Ectodermal cell (in vitro differentiated cells): ENCODE results near the gene DESI1.

ENCODE experiments used
- H3K27ac ChIP-seq: 2 replicates; pipeline ENCODE4 v1.7.0; 2013; ENCODE audit warnings: mild to moderate bottlenecking, low read depth, low read length; ENCODE audit not compliant: insufficient read depth, poor library complexity, severe bottlenecking
- H3K27me3 ChIP-seq: 2 replicates; pipeline ENCODE4 v1.7.0; 2013; ENCODE audit warnings: mild to moderate bottlenecking, low read length; ENCODE audit not compliant: insufficient read depth, control insufficient read depth, poor library complexity, severe bottlenecking
- H3K36me3 ChIP-seq: one replicate; pipeline ENCODE4 v1.7.0; 2013; ENCODE audit warnings: low read length; ENCODE audit not compliant: control insufficient read depth, insufficient read depth
- H3K4me1 ChIP-seq: one replicate; pipeline ENCODE4 v1.7.0; 2013; ENCODE audit warnings: low read length; ENCODE audit not compliant: control insufficient read depth, insufficient read depth
- H3K4me3 ChIP-seq: 2 replicates; pipeline ENCODE4 v1.7.0; 2013; ENCODE audit warnings: low read depth, low read length, control low read depth; ENCODE audit not compliant: insufficient read depth
- H3K9me3 ChIP-seq: 2 replicates; pipeline ENCODE4 v1.7.0; 2013; ENCODE audit warnings: mild to moderate bottlenecking, low read length, moderate library complexity; ENCODE audit not compliant: control insufficient read depth
- WGBS, 2 experiments: methylation state at CpG; one replicate each; pipeline ENCODE4 v1.1.7; 2013; ENCODE audit warnings: missing lambda C conversion rate in 2 of 2; 5-methylcytosine and 5-hydroxymethylcytosine counted together

Gene DESI1

GRCh38 chr22:41657709-41658108 is 36.9 kb upstream of the DESI1 start:
- no peaks in the 10 kb centered on the region for H3K9me3 ChIP-seq
- 95 to 96% methylated on average over 6 of the region's 6 CpGs for WGBS, 2 experiments
- no peaks in the 10 kb centered on the region for H3K4me1 ChIP-seq
- no peak overlapping the region for H3K27ac ChIP-seq
- H3K27me3 ChIP-seq, result no peaks in the 10 kb centered on the region
- H3K36me3 ChIP-seq, result peaks cover 79% of the 10 kb centered on the region
- no peak overlapping the region for H3K4me3 ChIP-seq

GRCh38 chr22:41656556-41656955 is 35.7 kb upstream of the DESI1 start:
- 93 to 97% methylated on average over 5 of the region's 5 CpGs for WGBS, 2 experiments
- no peaks in the 10 kb centered on the region for H3K27me3 ChIP-seq
- H3K36me3 ChIP-seq, result peaks cover 72% of the 10 kb centered on the region
- no peaks in the 10 kb centered on the region for H3K9me3 ChIP-seq
- H3K4me1 ChIP-seq, result no peaks in the 10 kb centered on the region
- no peak overlapping the region for H3K27ac ChIP-seq
- no peak overlapping the region for H3K4me3 ChIP-seq

DNA sequence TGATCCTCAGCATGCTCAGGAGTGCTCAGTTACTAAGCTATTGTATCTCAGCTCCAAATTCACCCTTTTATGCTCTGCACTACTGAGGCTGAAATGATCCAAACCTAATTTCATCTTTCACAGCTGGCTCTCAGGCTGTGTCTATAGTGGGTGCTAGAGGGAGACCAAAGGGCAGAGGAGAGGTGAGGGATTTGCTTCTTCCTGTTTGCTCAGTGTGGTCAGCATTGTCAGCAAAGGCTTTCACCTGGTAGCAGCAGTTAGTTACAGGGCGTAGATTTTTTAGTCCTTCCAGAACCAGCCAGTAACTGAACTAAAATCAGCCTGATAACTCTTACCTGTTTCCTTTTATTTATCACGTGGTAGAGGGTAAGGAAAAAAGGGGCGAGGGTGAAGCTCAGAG is 33.5 kb upstream of the DESI1 start:
- Histone ChIP-seq H3K27ac (no peak overlapping the region), H3K27me3 (no peaks in the 10 kb centered on the region), H3K36me3 (peaks cover 65% of the 10 kb centered on the region), H3K4me1 (no peaks in the 10 kb centered on the region), H3K9me3 (no peaks in the 10 kb centered on the region), H3K4me3 (no peak overlapping the region)
- 96 to 98% methylated on average over 3 of the region's 3 CpGs for WGBS, 2 experiments

DNA sequence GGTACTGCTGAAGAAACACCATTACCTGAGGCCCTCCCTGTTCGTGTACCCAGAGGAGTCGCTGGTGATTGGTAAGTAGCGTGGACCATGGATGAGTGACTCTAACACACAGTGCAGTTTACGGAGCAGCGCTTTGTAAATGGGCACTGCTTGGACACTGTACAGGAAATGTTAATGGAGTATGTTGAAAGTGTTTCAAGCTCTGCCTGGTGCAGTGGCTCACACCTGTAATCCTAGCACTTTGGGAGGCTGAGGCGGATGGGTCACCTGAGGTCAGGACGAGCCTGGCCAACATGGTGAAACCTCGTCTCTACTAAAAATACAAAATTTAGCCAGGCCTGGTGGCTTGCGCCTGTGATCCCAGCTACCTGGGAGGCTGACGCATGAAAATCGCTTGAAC is 30.0 kb upstream of the DESI1 start:
- Histone ChIP-seq H3K27me3 (no peaks in the 10 kb centered on the region), H3K4me3 (no peak overlapping the region), H3K4me1 (no peaks in the 10 kb centered on the region), H3K9me3 (no peaks in the 10 kb centered on the region), H3K36me3 (peaks cover 54% of the 10 kb centered on the region), H3K27ac (no peak overlapping the region)
- WGBS, 2 experiments, result 96 to 97% methylated on average over 11 of the region's 11 CpGs

DNA sequence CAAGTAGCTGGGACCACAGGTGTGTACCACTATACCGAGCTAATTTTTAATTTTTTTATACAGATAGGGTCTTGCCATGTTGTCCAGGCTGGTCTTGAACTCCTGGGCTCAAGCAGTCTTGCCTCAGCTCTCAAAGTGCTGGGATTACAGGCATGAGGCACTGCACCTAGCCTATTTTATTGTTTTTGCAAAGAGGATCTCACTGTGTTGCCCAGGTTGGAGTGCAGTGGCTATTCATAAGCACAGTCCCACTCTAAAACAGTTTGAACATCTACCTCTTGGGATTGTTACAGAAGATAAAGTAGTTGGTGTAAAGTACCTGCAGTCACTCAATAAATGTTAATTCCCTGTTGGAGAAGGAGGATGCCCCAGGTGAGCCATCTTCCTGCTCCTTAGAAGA is 29.4 kb upstream of the DESI1 start:
- Histone ChIP-seq H3K27me3 (no peaks in the 10 kb centered on the region), H3K4me1 (no peaks in the 10 kb centered on the region), H3K4me3 (no peak overlapping the region), H3K9me3 (no peaks in the 10 kb centered on the region), H3K36me3 (peaks cover 54% of the 10 kb centered on the region), H3K27ac (no peak overlapping the region)
- WGBS, 2 experiments, result 76 to 97% methylated on average over 1 of the region's 1 CpG

DNA sequence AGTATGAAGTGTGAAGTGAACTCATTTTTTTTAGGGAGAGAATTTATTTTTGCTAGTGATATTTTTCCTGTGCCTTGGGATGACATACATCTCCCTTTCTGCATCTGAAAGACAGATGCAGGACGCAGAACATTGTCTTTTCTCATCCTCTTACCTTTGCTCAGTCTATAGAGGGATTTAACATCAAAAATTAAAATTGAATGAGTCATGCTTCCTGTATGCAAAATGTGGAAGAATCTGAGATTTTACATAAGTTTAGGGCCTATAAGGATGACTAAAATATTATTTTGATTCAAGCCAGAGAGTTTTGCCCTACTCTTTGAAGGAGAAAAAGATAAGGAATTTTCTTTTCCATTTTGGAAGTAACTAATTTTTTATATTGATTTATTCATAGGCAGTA is 27.6 kb upstream of the DESI1 start:
- Histone ChIP-seq H3K4me3 (no peak overlapping the region), H3K36me3 (peaks cover 42% of the 10 kb centered on the region), H3K9me3 (no peaks in the 10 kb centered on the region), H3K27ac (no peak overlapping the region), H3K27me3 (no peaks in the 10 kb centered on the region), H3K4me1 (no peaks in the 10 kb centered on the region)
- WGBS, 2 experiments, result 100% methylated on average over 1 of the region's 1 CpG

DNA sequence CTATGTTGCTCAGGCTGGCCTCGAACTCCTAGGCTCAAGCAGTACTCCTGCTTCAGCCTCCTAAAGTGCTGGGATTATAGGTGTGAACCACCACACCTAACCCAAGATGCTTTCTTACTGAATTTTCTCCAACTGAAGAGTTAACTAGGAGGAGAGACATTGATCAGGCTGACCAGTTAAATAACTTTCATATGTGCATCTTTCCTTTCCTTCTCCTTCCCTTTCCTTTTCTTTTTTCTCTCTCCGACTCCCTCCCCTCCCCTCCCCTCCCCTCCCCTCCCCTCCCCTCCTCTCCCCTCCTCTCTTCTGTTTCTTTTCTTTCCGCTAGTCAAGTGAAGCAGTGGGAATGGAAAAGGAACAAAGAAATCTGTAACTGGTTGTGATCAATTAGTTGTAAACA is 26.9 kb upstream of the DESI1 start:
- no peak overlapping the region for H3K27ac ChIP-seq
- no peak overlapping the region for H3K4me3 ChIP-seq
- H3K27me3 ChIP-seq, result no peaks in the 10 kb centered on the region
- no peaks in the 10 kb centered on the region for H3K9me3 ChIP-seq
- 86 to 98% methylated on average over 1 to 2 of the region's 3 CpGs for WGBS, 2 experiments
- peaks cover 41% of the 10 kb centered on the region for H3K36me3 ChIP-seq
- H3K4me1 ChIP-seq, result no peaks in the 10 kb centered on the region

DNA sequence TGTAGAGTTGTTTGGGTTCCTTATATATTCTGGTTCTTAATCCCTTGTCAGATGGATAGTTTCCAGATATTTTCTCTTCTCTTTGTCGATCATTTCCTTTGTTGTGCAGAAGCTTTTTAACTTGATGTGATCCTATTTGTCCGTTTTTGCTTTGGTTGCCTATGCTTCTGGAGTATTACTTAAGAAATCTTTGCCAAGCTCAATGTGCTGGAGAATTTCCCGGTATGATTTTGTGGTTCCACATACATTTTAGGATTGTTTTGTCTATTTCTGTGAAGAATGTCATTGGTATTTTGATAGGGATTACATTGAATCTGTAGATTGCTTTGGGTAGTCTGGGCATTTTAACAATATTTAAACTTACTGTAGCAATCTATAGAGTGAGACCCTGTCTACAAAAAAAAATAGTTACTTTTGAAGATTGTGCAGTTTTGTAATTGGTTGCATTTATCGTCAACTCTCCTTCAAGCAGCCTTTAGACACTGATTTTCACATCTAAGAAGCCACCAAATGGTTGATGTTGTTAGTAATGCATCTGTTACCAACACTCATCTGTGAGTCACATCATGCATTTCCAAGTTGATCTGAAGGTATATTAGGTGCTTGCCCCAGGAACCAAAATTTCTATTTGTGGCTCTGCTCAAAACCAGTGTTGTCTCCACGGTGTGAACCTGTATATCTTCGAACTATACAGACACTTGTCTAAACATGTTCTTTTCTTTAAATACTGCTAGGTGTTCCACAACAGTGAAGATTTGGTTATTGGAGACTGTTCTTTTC is 21.7 kb upstream of the DESI1 start:
- Histone ChIP-seq H3K36me3 (peaks cover 54% of the 10 kb centered on the region), H3K4me3 (no peak overlapping the region), H3K27ac (no peak overlapping the region), H3K27me3 (no peaks in the 10 kb centered on the region), H3K4me1 (no peaks in the 10 kb centered on the region), H3K9me3 (no peaks in the 10 kb centered on the region)
- WGBS, 2 experiments, result 90 to 94% methylated on average over 5 to 6 of the region's 6 CpGs

DNA sequence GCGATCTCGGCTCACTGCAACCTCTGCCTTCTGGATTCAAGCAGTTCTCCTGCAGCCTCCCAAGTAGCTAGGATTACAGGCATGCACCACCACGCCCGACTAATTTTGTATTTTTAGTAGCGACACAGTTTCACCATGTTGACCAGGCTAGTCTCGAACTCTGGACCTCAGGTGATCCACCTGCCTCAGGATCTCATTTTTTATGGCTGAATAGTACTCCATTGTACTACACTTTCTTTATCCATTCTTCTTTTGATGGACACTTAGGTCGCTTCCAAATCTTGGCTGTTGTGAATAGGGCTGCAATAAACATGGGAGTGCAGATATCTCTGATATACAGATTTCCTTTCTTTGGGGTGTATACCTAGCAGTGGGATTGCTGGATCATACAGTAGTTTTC is 21.0 kb upstream of the DESI1 start:
- Histone ChIP-seq H3K36me3 (peaks cover 58% of the 10 kb centered on the region), H3K27ac (no peak overlapping the region), H3K4me1 (no peaks in the 10 kb centered on the region), H3K27me3 (no peaks in the 10 kb centered on the region), H3K9me3 (no peaks in the 10 kb centered on the region), H3K4me3 (no peak overlapping the region)
- WGBS, 2 experiments, result 92 to 97% methylated on average over 7 of the region's 7 CpGs

- no peak overlapping the region for H3K4me3 ChIP-seq
- no peaks in the 10 kb centered on the region for H3K27me3 ChIP-seq
- 95% methylated on average over 5 of the region's 5 CpGs for WGBS, 2 experiments
- H3K36me3 ChIP-seq, result peaks cover 78% of the 10 kb centered on the region
- no peaks in the 10 kb centered on the region for H3K9me3 ChIP-seq
- H3K27ac ChIP-seq, result no peak overlapping the region
- no peaks in the 10 kb centered on the region for H3K4me1 ChIP-seq
Measured at GRCh38 chr22:41638748-41639147, 17.9 kb upstream of the DESI1 start.
